Measurements from ENCODE around the gene PDE6B. TPM values are rescaled to one million over a fixed set of nuclear protein-coding genes. Genes with fewer than 3 reads are reported as not detected.

Gene PDE6B
- total RNA-seq, 6 donors from 2014 or later, result 4.2 to 28.3 (median 9.0) TPM

DNA sequence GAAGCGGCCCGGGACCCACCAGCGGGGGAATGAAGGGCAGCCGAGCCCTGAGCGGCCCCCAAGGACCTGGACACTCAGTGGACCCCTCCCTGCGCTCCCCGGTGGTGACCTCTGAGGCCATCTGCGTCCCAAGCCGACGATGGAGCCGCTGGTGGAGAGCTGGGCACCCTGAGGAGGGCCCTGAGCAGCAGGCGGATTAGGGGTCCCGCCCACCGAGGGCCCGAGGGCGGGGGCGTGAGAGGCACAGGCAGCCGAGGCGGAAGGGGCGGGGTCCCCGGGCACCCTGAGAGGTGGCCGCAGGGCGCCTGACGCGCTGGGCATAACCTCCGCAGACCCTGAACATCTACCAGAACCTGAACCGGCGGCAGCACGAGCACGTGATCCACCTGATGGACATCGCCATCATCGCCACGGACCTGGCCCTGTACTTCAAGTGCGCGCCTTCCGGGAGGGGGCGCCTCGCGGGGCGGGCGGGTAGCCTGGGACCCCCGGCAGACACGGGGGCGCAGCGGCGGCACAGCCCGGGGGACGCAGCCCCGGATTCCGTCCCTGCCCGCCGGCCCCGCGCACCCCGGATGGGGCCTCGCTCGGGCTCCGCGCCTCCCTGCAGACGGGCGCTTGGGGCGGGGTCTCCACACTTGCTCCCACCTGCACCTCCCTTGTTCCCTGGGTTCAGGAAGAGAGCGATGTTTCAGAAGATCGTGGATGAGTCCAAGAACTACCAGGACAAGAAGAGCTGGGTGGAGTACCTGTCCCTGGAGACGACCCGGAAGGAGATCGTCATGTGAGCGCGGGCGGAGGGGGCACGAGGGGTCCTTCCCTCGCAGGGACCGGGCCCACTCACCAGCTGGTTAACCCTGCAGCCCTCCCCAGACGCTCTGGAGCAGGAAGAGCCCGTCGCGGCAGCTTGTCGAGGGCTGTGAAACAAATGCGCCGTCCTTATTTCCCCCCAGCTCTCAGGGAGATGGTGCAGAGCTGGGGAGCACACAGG is 38.4 kb downstream of the PDE6B start:
- H3K36me3 ChIP-seq, result no peaks in the 10 kb centered on the region
- peaks cover 7 to 21% (median 8%) of the 10 kb centered on the region in 4 donors for H3K4me1 ChIP-seq
- H3K9me3 ChIP-seq, result no peaks in the 10 kb centered on the region
- DNase-seq (peak; percentile 75 to 94), ATAC-seq (ENCODE audit: low FRiP score in 2 of 2) (peak in 1 of 2 donors; percentile 81)
- TF ChIP-seq POLR2A (IDR thresholded peaks at IDR 0.05), result peak in 1 of 4 donors; percentile 43
- TF ChIP-seq, protein P1, sequence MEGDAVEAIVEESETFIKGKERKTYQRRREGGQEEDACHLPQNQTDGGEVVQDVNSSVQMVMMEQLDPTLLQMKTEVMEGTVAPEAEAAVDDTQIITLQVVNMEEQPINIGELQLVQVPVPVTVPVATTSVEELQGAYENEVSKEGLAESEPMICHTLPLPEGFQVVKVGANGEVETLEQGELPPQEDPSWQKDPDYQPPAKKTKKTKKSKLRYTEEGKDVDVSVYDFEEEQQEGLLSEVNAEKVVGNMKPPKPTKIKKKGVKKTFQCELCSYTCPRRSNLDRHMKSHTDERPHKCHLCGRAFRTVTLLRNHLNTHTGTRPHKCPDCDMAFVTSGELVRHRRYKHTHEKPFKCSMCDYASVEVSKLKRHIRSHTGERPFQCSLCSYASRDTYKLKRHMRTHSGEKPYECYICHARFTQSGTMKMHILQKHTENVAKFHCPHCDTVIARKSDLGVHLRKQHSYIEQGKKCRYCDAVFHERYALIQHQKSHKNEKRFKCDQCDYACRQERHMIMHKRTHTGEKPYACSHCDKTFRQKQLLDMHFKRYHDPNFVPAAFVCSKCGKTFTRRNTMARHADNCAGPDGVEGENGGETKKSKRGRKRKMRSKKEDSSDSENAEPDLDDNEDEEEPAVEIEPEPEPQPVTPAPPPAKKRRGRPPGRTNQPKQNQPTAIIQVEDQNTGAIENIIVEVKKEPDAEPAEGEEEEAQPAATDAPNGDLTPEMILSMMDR (IDR thresholded peaks at IDR 0.05), result peak in 1 of 6 experiments; percentile 16
- TF ChIP-seq EP300 (IDR thresholded peaks at IDR 0.05), result no peak
- peak in 1 of 2 donors; percentile 20 for TF ChIP-seq POLR2AphosphoS5 (IDR thresholded peaks at IDR 0.05)
- peak overlapping the region; percentile 62 to 95 (median 74) for H3K4me3 ChIP-seq
- no peaks in the 10 kb centered on the region for H3K27me3 ChIP-seq
- peak overlapping the region; percentile 50 to 76 (median 68) for H3K27ac ChIP-seq
- 3 to 21% methylated on average over 7 to 55 of the region's 80 CpGs for WGBS, 2 donors

DNA sequence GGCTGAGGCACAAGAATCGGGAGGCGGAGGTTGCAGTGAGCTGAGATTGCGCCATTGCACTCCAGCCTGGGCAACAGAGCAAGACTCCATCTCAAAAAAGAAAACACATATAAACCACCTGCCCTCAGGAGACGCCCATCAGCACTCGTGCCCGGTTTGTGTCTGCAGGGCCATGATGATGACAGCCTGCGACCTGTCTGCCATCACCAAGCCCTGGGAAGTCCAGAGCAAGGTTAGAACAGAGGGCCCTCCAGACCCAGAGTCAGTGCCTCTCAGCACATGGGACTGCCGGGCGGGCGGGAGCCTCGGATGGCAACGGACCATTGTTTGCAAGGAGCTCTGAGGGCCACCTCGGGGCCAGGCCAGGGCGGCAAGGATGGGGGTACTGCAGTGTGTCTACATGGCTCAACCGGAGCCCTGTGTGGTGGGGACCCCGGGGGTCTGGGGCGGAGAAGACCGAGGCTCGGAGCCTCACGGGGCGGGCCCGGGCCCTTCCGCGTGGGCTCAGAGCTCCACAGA is 39.4 kb downstream of the PDE6B start:
- TF ChIP-seq POLR2A (IDR thresholded peaks at IDR 0.05), result no peak
- no peak for TF ChIP-seq EP300 (IDR thresholded peaks at IDR 0.05)
- no peak for TF ChIP-seq POLR2AphosphoS5 (IDR thresholded peaks at IDR 0.05)
- TF ChIP-seq, protein P1 (IDR thresholded peaks at IDR 0.05), result no peak
- no peaks in the 10 kb centered on the region for H3K27me3 ChIP-seq
- WGBS, 2 donors, result 95 to 97% methylated on average over 18 to 24 of the region's 24 CpGs
- H3K4me1 ChIP-seq, result peaks cover 7 to 21% (median 8%) of the 10 kb centered on the region in 4 donors
- peak overlapping the region in 2 of 4 donors; percentile 62 to 95 for H3K4me3 ChIP-seq
- no peak overlapping the region for H3K27ac ChIP-seq
- H3K9me3 ChIP-seq, result no peaks in the 10 kb centered on the region
- DNase-seq (peak in 1 of 2 donors; percentile 85), ATAC-seq (ENCODE audit: low FRiP score in 2 of 2) (no peak)
- no peaks in the 10 kb centered on the region for H3K36me3 ChIP-seq

DNA sequence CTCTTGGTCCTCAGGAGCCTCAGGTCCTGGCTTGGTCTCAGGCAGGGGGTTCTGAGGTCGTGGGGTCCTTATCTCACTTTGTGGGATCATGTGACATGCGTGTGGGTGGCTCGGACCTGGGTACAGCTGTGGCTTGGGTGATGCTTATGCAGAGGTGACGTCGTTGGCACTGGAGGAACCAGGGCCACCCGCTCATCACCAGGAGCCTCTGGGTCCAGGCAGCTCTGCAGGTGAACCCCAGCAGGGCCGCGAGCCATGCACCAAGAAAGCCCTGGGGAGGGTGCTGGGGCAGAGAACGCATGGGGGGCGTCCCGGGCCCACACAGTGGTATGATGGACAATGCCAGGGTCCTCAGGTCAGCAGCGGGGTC is 40.0 kb downstream of the PDE6B start:
- ATAC-seq (ENCODE audit: low FRiP score in 2 of 2) (no peak), DNase-seq (no peak)
- Histone ChIP-seq H3K27ac (no peak overlapping the region), H3K4me3 (no peak overlapping the region), H3K4me1 (peaks cover 7 to 21% (median 8%) of the 10 kb centered on the region in 4 donors), H3K36me3 (peaks cover 0 to 6% (median 0%) of the 10 kb centered on the region in 4 donors), H3K9me3 (no peaks in the 10 kb centered on the region), H3K27me3 (no peaks in the 10 kb centered on the region)
- WGBS, 2 donors, result 81 to 96% methylated on average over 11 to 12 of the region's 12 CpGs
- TF ChIP-seq, protein P1 (IDR thresholded peaks at IDR 0.05), result no peak
- TF ChIP-seq EP300 (IDR thresholded peaks at IDR 0.05) (no peak), POLR2AphosphoS5 (IDR thresholded peaks at IDR 0.05) (no peak), POLR2A (IDR thresholded peaks at IDR 0.05) (no peak)

DNA sequence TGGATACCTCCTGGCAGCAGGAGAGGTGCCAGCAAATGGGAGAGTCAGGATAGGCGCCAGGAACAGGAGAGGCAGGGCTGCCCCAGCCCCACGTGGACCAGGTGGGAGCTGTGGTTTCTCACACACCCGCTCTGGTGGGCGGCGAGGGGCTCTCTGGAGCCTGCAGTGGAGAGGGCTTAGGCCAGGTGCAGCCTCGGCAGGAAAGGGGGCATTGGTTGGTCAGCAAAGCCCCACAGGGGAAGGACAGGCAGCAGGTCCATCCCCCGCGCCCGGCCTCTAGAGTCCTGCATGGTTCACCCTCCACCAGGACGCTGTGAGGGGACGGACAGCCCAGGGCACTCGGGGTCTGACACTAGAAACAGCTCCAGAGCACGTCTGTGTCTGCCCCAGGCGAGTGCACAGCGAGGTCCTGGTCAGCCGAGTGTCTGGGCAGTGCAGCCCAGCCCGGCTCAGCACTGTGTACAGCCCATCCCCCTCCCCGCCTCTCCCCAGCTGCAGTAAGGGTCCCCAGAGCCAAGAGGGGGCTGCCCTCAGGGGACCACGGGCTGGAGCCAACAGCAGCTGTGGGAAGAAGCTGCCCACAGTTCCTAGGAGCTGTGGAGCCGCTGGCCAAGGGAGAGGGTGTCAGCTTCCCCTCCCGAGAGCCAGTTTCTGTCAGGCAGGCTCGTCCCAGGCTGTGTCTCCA is 40.5 kb downstream of the PDE6B start:
- no peak for TF ChIP-seq EP300 (IDR thresholded peaks at IDR 0.05)
- TF ChIP-seq POLR2A (IDR thresholded peaks at IDR 0.05), result no peak
- TF ChIP-seq, protein P1 (IDR thresholded peaks at IDR 0.05), result no peak
- no peak for TF ChIP-seq POLR2AphosphoS5 (IDR thresholded peaks at IDR 0.05)
- ATAC-seq (ENCODE audit: low FRiP score in 2 of 2) (peak in 1 of 2 donors; percentile 2), DNase-seq (peak in 1 of 2 donors; percentile 72)
- H3K36me3 ChIP-seq, result peaks cover 0 to 11% (median 0%) of the 10 kb centered on the region in 4 donors
- H3K9me3 ChIP-seq, result no peaks in the 10 kb centered on the region
- H3K4me1 ChIP-seq, result peaks cover 7 to 21% (median 8%) of the 10 kb centered on the region in 4 donors
- no peaks in the 10 kb centered on the region for H3K27me3 ChIP-seq
- H3K4me3 ChIP-seq, result no peak overlapping the region
- H3K27ac ChIP-seq, result no peak overlapping the region
- 74 to 78% methylated on average over 5 to 22 of the region's 22 CpGs for WGBS, 2 donors

Measured in upper lobe of left lung (tissue), 6 donors.